Measurements from ENCODE around the gene ZNF776.
"Not testable (repeated sequence)": the region's sequence is repeated elsewhere in the genome, so short reads cannot be mapped to it uniquely, and the experiment has no call there.

Gene ZNF776

DNA sequence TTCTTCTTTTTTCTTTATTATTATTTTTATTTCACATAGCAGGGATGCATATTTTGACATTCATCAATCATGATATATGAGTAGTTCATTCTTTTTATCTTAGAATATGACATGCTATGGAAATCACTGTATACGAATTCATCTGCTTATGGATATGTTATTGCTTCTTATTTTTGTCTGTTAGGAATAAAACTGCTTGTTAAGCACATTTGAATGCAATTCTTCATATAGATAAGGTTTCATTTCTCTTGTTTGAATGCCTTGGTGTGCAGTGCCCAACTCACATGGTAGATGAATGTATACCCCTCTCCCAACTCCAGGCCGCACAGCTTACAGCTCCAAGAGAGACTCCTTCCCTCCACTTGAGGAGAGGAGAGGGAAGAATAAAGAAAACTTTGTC is 11.3 kb downstream of the ZNF776 start:
- no peaks in the 10 kb centered on the region for H3K4me1 Mint-ChIP-seq
- no peaks in the 10 kb centered on the region for H3K27me3 Mint-ChIP-seq
- H3K27ac Mint-ChIP-seq: no peak overlapping the region
- peaks cover 13% of the 10 kb centered on the region for H3K9me3 Mint-ChIP-seq
- no peak for ATAC-seq
- H3K4me3 Mint-ChIP-seq: no peak overlapping the region
- peaks cover 79% of the 10 kb centered on the region for H3K36me3 Mint-ChIP-seq

DNA sequence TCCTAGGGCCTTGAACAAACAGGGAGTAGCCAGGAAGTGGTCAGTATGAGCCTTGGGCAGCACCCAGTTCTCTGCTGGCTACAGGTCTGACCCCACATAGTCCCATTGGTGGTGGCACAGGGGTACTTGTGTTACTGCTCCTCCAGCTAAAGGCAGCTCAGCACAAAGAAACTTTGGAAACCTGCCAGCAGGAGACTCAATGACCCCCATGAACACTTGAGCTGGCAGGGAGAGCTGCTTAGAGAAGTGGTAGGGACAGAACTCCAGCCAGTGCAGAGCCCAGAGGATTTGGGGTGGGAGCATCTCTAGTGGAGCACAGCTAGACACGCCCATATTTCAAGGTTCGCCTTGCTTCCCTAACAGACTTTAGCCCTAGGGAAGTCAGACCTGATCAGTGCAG is 12.5 kb downstream of the ZNF776 start:
- Mint-ChIP-seq H3K9me3 (peaks cover 9% of the 10 kb centered on the region), H3K36me3 (peaks cover 79% of the 10 kb centered on the region), H3K4me3 (no peak overlapping the region)

DNA sequence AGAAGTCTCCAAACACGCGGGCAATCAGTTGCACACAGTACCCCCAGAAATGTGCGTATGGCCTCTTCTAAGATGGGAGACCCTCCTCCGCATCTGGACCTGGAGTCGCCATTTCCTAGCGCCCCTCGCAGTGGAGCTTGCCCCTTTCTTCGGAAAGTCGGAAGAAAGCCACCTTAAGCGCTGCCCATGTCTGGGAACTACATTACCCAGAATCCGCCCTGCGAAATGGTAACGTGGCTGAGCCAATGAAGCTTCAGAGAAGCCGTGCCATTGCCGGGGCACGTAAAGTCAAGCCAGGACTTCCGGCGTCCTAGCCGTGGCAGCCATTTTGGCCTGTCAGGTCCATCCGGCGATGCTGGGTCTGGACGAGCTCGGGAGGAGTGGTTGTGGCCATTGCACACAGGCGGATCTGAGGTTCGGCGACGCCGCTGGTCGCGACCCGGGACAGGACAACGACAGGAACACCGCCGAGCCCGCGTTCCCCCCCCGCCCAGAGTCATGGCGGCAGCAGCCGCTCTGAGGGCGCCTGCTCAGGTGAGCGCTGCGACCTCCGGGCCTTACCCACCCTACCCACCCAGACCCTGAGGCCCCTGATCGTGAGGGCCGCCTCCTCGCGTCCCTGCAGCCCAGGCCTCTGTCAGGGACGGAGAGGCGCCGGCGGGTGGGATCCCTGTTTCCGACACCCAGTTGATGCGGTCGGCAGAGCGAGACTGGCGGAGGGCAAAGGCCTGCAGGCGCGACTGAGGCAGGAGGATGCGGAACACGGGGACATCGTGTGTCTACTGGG is 22.9 kb downstream of the ZNF776 start, which contains the start of gene ZNF586:
ZNF586 (plus strand) TSS at position 332 of the 787 bp plus-strand sequence; CDS start at position 499, 167 bp downstream.
- peaks cover 59% of the 10 kb centered on the region for H3K36me3 Mint-ChIP-seq

More for the DNA sequence above, 12.5 kb downstream of the ZNF776 start:
- H3K27ac Mint-ChIP-seq: no peak overlapping the region
- H3K4me1 Mint-ChIP-seq: no peaks in the 10 kb centered on the region
- ATAC-seq: no peak
- no peaks in the 10 kb centered on the region for H3K27me3 Mint-ChIP-seq

DNA sequence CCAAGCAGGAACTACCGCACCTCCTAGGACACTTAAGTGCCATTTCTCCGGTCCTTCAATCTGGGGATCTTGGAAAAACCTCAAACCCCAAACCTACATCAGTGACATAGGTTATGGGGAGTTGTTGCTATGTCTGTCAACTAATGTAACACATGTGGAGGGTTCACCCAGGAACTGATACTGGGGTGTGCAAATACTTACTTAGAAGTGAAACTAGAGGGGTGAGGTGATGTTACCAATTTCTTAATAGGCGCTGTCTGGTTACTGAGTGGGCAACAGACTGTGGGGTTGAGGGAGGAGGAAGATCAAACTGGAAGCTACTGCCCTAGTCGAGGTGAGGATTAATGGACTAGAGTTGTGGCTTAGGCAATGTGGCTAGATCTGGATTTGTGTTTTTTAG is 24.8 kb downstream of the ZNF776 start:
- Mint-ChIP-seq H3K9me3 (peaks cover 8% of the 10 kb centered on the region), H3K4me1 (peaks cover 73% of the 10 kb centered on the region), H3K27me3 (no peaks in the 10 kb centered on the region), H3K4me3 (peak overlapping the region; percentile 96), H3K27ac (no peak overlapping the region), H3K36me3 (peaks cover 65% of the 10 kb centered on the region)
- ATAC-seq: peak; percentile 65

More for the DNA sequence above, 22.9 kb downstream of the ZNF776 start, which contains the start of gene ZNF586:
- Mint-ChIP-seq H3K4me3 (peak within 1 kb of the TSS; percentile 96), H3K27ac (peak within 1 kb of the TSS; percentile 91), H3K27me3 (no peaks in the 10 kb centered on the region), H3K4me1 (peaks cover 56% of the 10 kb centered on the region), H3K9me3 (peaks cover 4% of the 10 kb centered on the region)
- ATAC-seq: peak; percentile 99

DNA sequence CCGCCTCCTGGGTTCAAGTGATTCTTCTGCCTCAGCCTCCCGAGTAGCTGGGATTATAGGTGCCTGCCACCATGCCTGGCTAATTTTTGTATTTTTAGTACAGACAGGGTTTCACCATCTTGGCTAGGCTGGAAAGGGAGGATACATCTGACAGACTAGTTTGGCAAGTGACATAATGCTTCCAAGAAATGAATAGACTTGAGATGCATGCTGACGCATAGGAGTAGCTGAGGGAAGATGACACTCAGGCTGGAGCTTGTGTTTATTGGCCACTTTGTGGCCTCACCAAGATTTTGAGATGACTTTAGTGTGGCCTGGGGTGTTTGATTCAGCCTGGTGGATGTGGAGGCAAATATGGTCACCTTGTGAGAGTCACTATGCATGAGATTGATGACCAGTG is 26.9 kb downstream of the ZNF776 start:
- H3K4me3 Mint-ChIP-seq: peak overlapping the region; percentile 43
- no peak for ATAC-seq

DNA sequence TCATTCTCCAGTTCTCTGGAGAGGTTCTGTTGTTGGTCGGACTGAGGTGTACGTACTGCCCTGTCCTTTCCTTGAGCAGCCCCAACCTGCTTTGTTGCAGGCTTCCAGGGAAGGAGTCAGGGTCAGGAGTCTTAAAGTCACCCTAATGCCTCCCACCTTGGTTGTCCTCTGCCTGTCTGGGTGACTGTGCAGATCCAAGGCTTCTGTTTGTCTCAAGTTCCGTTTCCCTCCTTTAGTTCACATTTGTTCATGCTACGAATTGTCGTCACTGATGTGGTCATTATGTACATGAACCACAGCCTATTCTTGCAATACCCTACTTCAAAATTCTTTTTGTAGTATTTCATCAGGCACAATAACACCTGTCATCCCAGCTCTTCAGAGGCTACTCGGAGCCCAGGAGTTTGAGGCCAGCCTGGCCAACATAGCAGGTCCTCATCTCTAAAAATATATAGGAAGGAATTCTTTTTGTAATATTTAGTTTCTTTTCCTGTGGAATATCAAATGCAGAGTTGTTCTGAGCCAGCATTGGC is 30.2 kb downstream of the ZNF776 start:
- Mint-ChIP-seq H3K4me3 (no peak overlapping the region), H3K27ac (peak overlapping the region; percentile 31), H3K36me3 (peaks cover 88% of the 10 kb centered on the region), H3K4me1 (peaks cover 47% of the 10 kb centered on the region), H3K9me3 (peaks cover 32% of the 10 kb centered on the region), H3K27me3 (no peaks in the 10 kb centered on the region)
- no peak for ATAC-seq

More for the DNA sequence above, 26.9 kb downstream of the ZNF776 start:
- H3K27ac Mint-ChIP-seq: peak overlapping the region; percentile 23
- peaks cover 78% of the 10 kb centered on the region for H3K4me1 Mint-ChIP-seq
- no peaks in the 10 kb centered on the region for H3K27me3 Mint-ChIP-seq
- H3K9me3 Mint-ChIP-seq: peaks cover 19% of the 10 kb centered on the region
- H3K36me3 Mint-ChIP-seq: peaks cover 82% of the 10 kb centered on the region

DNA sequence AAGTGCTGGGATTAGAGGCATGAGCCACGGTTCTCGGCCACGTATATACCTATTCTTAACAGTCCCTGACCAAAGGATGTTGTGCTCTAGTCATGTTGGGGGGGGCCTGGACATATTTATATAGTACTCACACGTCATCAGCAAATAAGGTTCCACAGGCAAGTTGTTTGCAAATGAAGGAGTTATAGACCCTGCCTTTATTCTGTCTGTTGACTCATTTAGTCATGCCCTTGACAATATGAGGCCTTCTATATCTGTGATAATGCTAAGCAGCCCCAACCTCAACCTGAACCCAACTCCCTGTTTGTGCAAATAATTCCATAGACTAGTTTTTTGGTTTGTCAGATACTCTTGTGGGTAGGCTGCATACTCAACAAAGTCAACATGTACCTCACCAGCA is 31.7 kb downstream of the ZNF776 start:
- H3K9me3 Mint-ChIP-seq: peaks cover 32% of the 10 kb centered on the region
- H3K4me3 Mint-ChIP-seq: no peak overlapping the region
- no peaks in the 10 kb centered on the region for H3K27me3 Mint-ChIP-seq
- H3K4me1 Mint-ChIP-seq: peaks cover 33% of the 10 kb centered on the region
- ATAC-seq: no peak
- peaks cover 73% of the 10 kb centered on the region for H3K36me3 Mint-ChIP-seq
- no peak overlapping the region for H3K27ac Mint-ChIP-seq

DNA sequence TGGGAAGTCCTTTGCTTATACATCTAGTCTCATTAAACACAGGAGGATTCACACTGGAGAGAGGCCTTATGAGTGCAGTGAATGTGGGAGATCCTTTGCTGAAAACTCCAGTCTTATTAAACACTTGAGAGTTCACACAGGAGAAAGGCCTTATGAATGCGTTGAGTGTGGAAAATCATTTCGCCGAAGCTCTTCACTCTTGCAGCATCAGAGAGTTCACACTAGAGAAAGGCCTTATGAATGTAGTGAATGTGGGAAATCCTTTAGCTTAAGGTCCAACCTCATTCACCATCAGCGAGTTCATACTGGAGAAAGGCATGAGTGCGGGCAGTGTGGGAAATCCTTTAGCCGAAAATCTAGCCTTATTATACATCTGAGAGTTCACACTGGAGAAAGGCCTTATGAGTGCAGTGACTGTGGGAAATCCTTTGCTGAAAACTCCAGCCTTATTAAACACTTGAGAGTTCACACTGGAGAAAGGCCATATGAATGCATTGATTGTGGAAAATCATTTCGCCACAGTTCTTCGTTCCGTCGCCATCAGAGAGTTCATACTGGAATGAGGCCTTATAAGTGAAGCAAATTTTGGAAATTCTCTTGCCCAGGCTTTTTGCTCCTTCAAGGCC is 32.7 kb downstream of the ZNF776 start:
- peaks cover 26% of the 10 kb centered on the region for H3K4me1 Mint-ChIP-seq
- H3K4me3 Mint-ChIP-seq: no peak overlapping the region
- H3K27me3 Mint-ChIP-seq: no peaks in the 10 kb centered on the region
- no peak overlapping the region for H3K27ac Mint-ChIP-seq
- peaks cover 66% of the 10 kb centered on the region for H3K36me3 Mint-ChIP-seq
- H3K9me3 Mint-ChIP-seq: peaks cover 28% of the 10 kb centered on the region
- ATAC-seq: no peak

DNA sequence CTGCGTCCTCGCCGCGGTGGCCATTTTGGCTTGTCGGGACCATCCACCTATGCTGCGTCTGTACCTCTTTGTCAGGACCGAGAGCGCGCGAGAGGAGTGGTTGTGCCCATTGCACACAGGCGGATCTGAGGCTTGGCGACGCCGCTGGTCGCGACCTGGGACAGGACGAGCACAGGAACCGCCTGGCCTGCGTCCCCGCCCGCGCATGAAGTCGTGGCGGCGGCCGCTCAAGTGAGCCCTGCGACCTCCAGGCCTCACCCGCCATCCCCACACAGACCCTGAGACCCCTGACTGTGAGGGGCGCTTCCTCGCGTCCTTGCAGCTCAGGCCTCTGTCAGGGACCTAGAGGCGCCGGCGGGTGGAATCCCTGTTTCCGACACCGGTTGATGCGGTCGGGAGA is 39.7 kb downstream of the ZNF776 start:
- no peak overlapping the region for H3K4me3 Mint-ChIP-seq
- H3K27ac Mint-ChIP-seq: no peak overlapping the region
- no peaks in the 10 kb centered on the region for H3K27me3 Mint-ChIP-seq
- no peaks in the 10 kb centered on the region for H3K4me1 Mint-ChIP-seq
- H3K9me3 Mint-ChIP-seq: peaks cover 5% of the 10 kb centered on the region
- H3K36me3 Mint-ChIP-seq: peaks cover 54% of the 10 kb centered on the region
- no peak for ATAC-seq

DNA sequence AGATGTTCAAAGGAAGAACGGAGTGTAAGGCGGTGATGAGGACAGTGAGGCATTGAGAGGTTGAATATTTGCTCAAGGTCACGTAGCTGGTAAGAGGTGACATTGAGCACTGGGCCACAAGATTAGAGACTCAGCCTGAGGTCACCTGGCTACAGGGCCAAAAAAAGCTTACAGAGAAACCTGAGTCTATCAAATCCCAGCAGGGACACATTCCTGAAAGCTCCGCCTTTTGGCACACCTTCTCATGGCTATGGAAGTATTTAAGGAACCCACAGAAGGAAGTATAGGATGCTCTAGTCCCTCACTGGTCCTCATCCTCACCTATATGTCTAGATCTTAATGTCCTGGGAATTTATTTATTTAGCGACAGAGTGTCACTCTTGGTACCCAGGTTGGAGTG is 40.3 kb downstream of the ZNF776 start:
- H3K27me3 Mint-ChIP-seq: no peaks in the 10 kb centered on the region
- ATAC-seq: no peak
- H3K27ac Mint-ChIP-seq: no peak overlapping the region
- H3K4me3 Mint-ChIP-seq: no peak overlapping the region
- H3K36me3 Mint-ChIP-seq: peaks cover 57% of the 10 kb centered on the region
- H3K4me1 Mint-ChIP-seq: no peaks in the 10 kb centered on the region
- H3K9me3 Mint-ChIP-seq: peaks cover 5% of the 10 kb centered on the region

DNA sequence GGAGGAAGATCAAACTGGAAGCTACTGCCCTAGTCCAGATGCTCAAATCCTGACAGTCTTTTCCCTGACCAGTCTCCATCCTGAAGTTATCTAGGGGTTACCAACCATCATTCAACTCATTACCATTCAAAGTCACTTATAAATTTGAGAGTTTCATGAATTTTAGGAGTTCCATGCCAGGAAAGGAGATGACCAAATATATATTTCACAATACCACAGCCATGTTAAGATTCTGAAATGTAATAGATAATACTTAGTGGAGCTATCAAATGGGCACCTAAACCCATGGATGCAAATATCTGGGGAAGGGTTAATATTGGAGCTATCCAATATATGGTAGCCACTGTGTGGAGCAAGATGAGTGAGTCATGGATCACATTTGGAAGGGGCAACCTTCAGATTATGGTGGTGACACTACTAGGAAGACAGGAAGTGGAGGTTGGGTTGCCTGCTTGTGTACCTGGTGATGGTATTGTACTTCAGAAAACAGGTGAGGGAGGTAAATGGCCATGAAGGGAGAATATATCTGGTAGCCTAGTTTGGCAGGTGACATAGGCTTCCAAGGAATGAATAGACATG is 41.6 kb downstream of the ZNF776 start:
- H3K27ac Mint-ChIP-seq: no peak overlapping the region
- H3K4me3 Mint-ChIP-seq: no peak overlapping the region
- peaks cover 61% of the 10 kb centered on the region for H3K36me3 Mint-ChIP-seq
- peaks cover 5% of the 10 kb centered on the region for H3K9me3 Mint-ChIP-seq
- no peak for ATAC-seq
- H3K27me3 Mint-ChIP-seq: no peaks in the 10 kb centered on the region
- H3K4me1 Mint-ChIP-seq: no peaks in the 10 kb centered on the region

DNA sequence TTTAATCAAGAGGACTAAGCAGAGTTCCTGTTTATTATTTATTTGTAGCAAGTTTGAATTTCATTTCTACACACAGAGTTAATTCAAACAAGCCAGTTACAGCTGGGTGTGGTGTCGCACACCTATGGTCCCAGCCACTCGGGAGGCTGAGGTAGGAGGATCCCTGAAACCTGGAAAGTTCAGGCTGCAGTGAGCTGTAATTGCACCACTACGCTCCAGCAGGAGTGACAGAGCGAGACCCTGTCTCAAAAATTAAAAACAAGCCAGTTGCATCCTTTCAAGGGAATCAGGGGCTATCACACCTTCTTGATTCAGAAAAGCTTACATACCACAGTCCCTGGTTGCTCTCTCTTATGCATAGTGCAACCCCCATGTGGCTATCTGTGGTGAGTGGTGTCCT is 42.7 kb downstream of the ZNF776 start:
- no peak overlapping the region for H3K4me3 Mint-ChIP-seq
- H3K27ac Mint-ChIP-seq: no peak overlapping the region
- H3K27me3 Mint-ChIP-seq: no peaks in the 10 kb centered on the region
- H3K36me3 Mint-ChIP-seq: peaks cover 61% of the 10 kb centered on the region
- no peaks in the 10 kb centered on the region for H3K4me1 Mint-ChIP-seq
- peaks cover 5% of the 10 kb centered on the region for H3K9me3 Mint-ChIP-seq
- no peak for ATAC-seq

DNA sequence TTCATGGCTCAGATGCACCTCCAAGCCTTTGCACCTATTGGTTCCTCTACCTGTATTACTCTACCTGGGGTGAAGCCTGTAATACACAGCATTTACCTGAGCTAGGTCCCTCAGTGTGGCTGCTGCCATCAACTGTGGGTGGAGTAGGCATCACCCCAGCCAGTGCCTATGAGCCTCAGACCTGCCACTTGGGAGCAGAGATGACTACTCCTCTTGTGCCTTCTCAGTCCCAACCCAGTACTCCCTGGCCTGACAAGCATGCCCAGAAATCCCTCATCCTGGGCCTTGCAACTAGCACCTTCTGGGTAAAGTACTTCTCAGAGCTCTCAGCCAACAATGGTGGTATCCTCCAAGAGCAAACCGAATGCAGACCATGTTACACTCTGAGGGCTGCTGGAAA is 50.0 kb downstream of the ZNF776 start:
- Mint-ChIP-seq H3K4me1 (peaks cover 19% of the 10 kb centered on the region), H3K36me3 (peaks cover 40% of the 10 kb centered on the region)
- H3K27me3 Mint-ChIP-seq, ATAC-seq, H3K27ac Mint-ChIP-seq, H3K9me3 Mint-ChIP-seq, H3K4me3 Mint-ChIP-seq: not testable (repeated sequence)

DNA sequence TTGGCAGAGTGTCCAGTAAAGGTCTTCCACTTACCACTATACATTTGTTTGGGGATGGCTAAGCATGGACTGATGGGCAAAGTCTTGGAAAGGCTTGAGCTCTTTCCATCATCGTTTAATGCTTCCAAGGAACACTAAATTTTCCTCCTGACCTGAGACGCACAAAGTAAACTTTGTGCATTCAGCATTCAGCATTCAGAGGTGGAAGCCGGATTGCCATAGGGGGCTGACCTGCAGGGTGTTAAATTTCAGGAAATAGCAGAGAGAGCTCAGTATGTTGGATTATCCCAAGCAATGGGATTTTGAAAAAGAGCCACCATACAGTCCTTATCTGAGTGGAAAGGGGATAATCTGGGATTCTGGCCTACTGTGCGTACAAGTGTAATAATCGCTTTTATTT is 54.1 kb downstream of the ZNF776 start:
- H3K27me3 Mint-ChIP-seq: no peaks in the 10 kb centered on the region
- ATAC-seq: no peak
- no peak overlapping the region for H3K27ac Mint-ChIP-seq
- no peaks in the 10 kb centered on the region for H3K9me3 Mint-ChIP-seq
- H3K36me3 Mint-ChIP-seq: peaks cover 30% of the 10 kb centered on the region
- H3K4me3 Mint-ChIP-seq: no peak overlapping the region
- H3K4me1 Mint-ChIP-seq: peaks cover 44% of the 10 kb centered on the region

DNA sequence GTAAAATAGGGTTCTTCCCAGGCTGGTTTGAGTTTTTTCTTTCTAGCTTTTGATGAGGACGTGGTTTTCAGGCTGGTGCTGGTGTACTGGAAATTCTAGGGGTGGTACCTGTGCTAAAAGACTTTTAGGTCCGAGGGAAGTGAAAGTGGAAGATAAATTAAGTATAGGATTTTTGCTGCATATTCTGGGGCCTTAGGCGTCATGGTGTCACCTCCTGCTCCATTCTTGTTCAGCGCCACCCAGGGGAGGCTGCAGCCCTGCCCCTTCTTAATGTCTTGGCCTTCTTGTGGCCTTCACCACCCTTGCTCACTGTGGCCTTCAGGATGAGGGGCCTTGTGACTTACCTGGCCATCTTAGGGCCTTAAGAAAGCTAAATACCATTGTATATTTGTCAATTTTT is 55.7 kb downstream of the ZNF776 start:
- H3K4me1 Mint-ChIP-seq: peaks cover 44% of the 10 kb centered on the region
- peak overlapping the region; percentile 38 for H3K4me3 Mint-ChIP-seq
- ATAC-seq: peak; percentile 85
- no peaks in the 10 kb centered on the region for H3K27me3 Mint-ChIP-seq
- peak overlapping the region; percentile 89 for H3K27ac Mint-ChIP-seq
- H3K36me3 Mint-ChIP-seq: peaks cover 25% of the 10 kb centered on the region
- no peaks in the 10 kb centered on the region for H3K9me3 Mint-ChIP-seq
